Raji (cell line): ENCODE measurements around the gene PTOV1.

Source experiments
- POLR2A ChIP-seq: IDR thresholded peaks from 2 replicates; pipeline ENCODE4 v1.6.1; 2011; ENCODE audit warnings: low read depth, low read length, control low read depth; ENCODE audit not compliant: insufficient read depth

Gene PTOV1

GRCh38 chr19:49860336-49861102 is 9.6 kb downstream of the PTOV1 start:
- no peak for TF ChIP-seq POLR2A

GRCh38 chr19:49861107-49861506 is 10.1 kb downstream of the PTOV1 start:
- no peak for TF ChIP-seq POLR2A

GRCh38 chr19:49861541-49862378 is 10.8 kb downstream of the PTOV1 start:
- no peak for TF ChIP-seq POLR2A

- no peak for TF ChIP-seq POLR2A
Observed at GRCh38 chr19:49862391-49863253, 11.7 kb downstream of the PTOV1 start.

GRCh38 chr19:49863254-49863934 is 12.4 kb downstream of the PTOV1 start:
- no peak for TF ChIP-seq POLR2A

- no peak for TF ChIP-seq POLR2A
Observed at GRCh38 chr19:49863935-49864320, 13.0 kb downstream of the PTOV1 start.

- no peak for TF ChIP-seq POLR2A
Observed at GRCh38 chr19:49864890-49865289, 13.9 kb downstream of the PTOV1 start.

- TF ChIP-seq POLR2A = peak; percentile 89
Observed at GRCh38 chr19:49866933-49867782, 16.2 kb downstream of the PTOV1 start, which contains the start of gene PNKP. PNKP (minus strand) TSS chr19:49867576; CDS start chr19:49867204, 372 bp downstream.

GRCh38 chr19:49869009-49869483 is 18.1 kb downstream of the PTOV1 start:
- no peak for TF ChIP-seq POLR2A

GRCh38 chr19:49869484-49870308 is 18.7 kb downstream of the PTOV1 start:
- TF ChIP-seq POLR2A = peak; percentile 66; the same call in 1 of the 2 replicates

GRCh38 chr19:49870309-49870901 is 19.4 kb downstream of the PTOV1 start:
- no peak for TF ChIP-seq POLR2A

- TF ChIP-seq POLR2A = no peak
Observed at GRCh38 chr19:49871349-49871985, 20.5 kb downstream of the PTOV1 start.
